Upper lobe of right lung (tissue), 1 donor: ENCODE data around the gene SNAPIN. TPM values are rescaled to one million over a fixed set of nuclear protein-coding genes. Genes with fewer than 3 reads are reported as not detected.

ENCODE experiments used
- ATAC-seq: fragments of 200-7000 bp; cut with Tn5 transposase; one replicate; pipeline ENCODE4 v1.9.1; 2020; ENCODE audit warnings: mild to moderate bottlenecking, moderate library complexity
- DNase-seq: peaks from one replicate; pipeline ENCODE4 v3.0.0-alpha.2; 2020
- H3K27ac ChIP-seq: fragments of 200-600 bp; one replicate; pipeline ENCODE4 v1.8.0; 2022
- H3K27me3 ChIP-seq: fragments of 200-600 bp; one replicate; pipeline ENCODE4 v1.8.0; 2022; ENCODE audit warnings: mild to moderate bottlenecking
- H3K36me3 ChIP-seq: fragments of 200-600 bp; one replicate; pipeline ENCODE4 v1.8.0; 2022
- H3K4me1 ChIP-seq: fragments of 200-600 bp; one replicate; pipeline ENCODE4 v1.8.0; 2022
- H3K4me3 ChIP-seq: fragments of 200-600 bp; one replicate; pipeline ENCODE4 v1.8.0; 2022; ENCODE audit warnings: mild to moderate bottlenecking
- H3K9me3 ChIP-seq: fragments of 200-600 bp; one replicate; pipeline ENCODE4 v1.8.0; 2022
- CTCF ChIP-seq: fragments of 200-600 bp; IDR thresholded peaks from one replicate; pipeline ENCODE4 v1.8.0; 2022; ENCODE audit warnings: antibody characterized with exemption
- intact Hi-C: fragments of 100-400 bp; cut with DNase I; formaldehyde crosslinking; loops from one replicate; pipeline ENCODE4 v1.11.0; 2022
- total RNA-seq: library from RNA; stranded (reverse); fragmentation: NEBNext Ultra II Directional; extraction: Animal tissue kit (Norgen Biotek cat#: 25700); gene quantifications from one replicate; pipeline ENCODE4 v1.2.1, GENCODE V29; 2021
- donor health status: DM: no; HTN: yes; CAD: no; lungs with severe emphysema.

Gene SNAPIN
- total RNA-seq, 1 donor from 2014 or later = 32.7 TPM

DNA sequence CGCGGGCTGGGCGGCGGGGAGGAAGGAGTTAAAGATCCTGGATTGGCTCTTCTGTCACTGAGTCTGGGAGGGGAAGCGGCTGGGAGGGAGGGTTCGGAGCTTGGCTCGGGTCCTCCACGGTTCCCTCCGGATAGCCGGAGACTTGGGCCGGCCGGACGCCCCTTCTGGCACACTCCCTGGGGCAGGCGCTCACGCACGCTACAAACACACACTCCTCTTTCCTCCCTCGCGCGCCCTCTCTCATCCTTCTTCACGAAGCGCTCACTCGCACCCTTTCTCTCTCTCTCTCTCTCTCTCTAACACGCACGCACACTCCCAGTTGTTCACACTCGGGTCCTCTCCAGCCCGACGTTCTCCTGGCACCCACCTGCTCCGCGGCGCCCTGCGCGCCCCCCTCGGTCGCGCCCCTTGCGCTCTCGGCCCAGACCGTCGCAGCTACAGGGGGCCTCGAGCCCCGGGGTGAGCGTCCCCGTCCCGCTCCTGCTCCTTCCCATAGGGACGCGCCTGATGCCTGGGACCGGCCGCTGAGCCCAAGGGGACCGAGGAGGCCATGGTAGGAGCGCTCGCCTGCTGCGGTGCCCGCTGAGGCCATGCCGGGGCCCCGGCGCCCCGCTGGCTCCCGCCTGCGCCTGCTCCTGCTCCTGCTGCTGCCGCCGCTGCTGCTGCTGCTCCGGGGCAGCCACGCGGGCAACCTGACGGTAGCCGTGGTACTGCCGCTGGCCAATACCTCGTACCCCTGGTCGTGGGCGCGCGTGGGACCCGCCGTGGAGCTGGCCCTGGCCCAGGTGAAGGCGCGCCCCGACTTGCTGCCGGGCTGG is 20.2 kb downstream of the SNAPIN start, which contains the start of gene NPR1:
Gene NPR1 (plus strand): TSS at position 170 of the 818 bp plus-strand sequence. CDS start 421 bp downstream, at position 591.
- Histone ChIP-seq H3K4me3 (peak within 1 kb of the TSS; percentile 67), H3K9me3 (no peaks in the 10 kb centered on the region), H3K4me1 (peaks cover 14% of the 10 kb centered on the region), H3K36me3 (no peaks in the 10 kb centered on the region), H3K27me3 (peaks cover 24% of the 10 kb centered on the region), H3K27ac (peak within 1 kb of the TSS; percentile 74)
- intact Hi-C loops = loop anchor here (5.0 kb wide), 2 partner anchors 69 to 94 kb away; no protein-coding TSS in a partner anchor
- ATAC-seq = peak; percentile 67
- peak; percentile 84 for DNase-seq
- no peak for TF ChIP-seq CTCF

DNA sequence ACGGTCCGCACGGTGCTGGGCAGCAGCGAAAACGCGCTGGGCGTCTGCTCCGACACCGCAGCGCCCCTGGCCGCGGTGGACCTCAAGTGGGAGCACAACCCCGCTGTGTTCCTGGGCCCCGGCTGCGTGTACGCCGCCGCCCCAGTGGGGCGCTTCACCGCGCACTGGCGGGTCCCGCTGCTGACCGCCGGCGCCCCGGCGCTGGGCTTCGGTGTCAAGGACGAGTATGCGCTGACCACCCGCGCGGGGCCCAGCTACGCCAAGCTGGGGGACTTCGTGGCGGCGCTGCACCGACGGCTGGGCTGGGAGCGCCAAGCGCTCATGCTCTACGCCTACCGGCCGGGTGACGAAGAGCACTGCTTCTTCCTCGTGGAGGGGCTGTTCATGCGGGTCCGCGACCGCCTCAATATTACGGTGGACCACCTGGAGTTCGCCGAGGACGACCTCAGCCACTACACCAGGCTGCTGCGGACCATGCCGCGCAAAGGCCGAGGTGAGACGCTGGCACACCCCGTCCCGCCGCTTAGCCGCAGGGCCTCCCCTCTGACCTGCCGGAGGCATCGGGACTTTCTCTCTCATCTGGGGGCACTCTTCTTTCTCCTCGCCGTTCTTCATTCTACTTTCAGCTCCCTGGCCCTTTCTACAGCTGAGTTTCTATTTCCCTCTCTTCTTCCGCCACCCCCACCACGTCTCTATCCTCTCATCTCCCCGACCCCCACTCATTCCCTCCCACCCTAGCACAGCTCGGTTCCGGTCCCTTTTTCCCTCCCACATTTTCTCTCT is 21.0 kb downstream of the SNAPIN start:
- peaks cover 24% of the 10 kb centered on the region for H3K27me3 ChIP-seq
- peak; percentile 63 for ATAC-seq
- DNase-seq = peak; percentile 74
- no peak for TF ChIP-seq CTCF
- H3K27ac ChIP-seq = peak overlapping the region; percentile 74
- H3K36me3 ChIP-seq = no peaks in the 10 kb centered on the region
- intact Hi-C loops = loop anchor here (5.0 kb wide), 2 partner anchors 68 to 93 kb away; no protein-coding TSS in a partner anchor
- H3K4me1 ChIP-seq = peaks cover 14% of the 10 kb centered on the region
- peak overlapping the region; percentile 67 for H3K4me3 ChIP-seq
- no peaks in the 10 kb centered on the region for H3K9me3 ChIP-seq

DNA sequence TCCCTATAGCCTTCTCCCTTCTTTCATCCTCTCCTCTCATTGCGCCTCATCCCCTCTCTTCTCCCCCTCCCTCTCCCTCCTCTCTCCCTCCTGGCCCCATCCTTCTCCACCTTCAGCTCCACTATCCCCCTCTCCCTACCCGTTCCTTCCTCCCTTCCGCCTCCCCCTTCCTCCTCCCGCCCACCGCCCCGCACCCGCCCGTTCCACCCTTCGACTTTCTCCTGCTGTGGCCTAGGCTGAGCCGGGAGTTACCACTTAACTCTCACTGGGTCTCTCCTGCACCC is 21.6 kb downstream of the SNAPIN start:
- H3K4me1 ChIP-seq = peaks cover 14% of the 10 kb centered on the region
- no peaks in the 10 kb centered on the region for H3K36me3 ChIP-seq
- DNase-seq = no peak
- no peak overlapping the region for H3K27ac ChIP-seq
- intact Hi-C loops = no loop called here
- peak overlapping the region; percentile 67 for H3K4me3 ChIP-seq
- H3K9me3 ChIP-seq = no peaks in the 10 kb centered on the region
- no peak for ATAC-seq
- no peak for TF ChIP-seq CTCF
- H3K27me3 ChIP-seq = peaks cover 24% of the 10 kb centered on the region

DNA sequence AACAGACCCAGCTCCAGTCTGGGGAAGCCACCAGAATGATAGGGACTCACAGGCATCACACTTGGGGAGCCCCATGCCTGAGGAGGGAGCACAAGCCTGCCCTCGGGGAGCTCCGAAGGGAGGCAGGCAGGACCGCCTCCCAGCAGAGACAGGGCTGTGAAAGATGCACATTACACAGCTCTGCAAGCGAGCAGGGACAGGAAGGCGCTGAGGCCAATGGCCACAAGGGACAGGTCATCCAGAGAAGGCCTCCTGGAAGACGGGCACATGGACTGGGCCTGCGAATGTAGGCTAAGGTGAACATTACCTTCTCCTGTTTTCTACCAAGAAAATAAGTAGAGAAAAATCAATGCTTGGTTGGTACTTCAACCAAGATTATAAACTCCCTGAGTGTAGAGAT is 24.2 kb downstream of the SNAPIN start:
- H3K4me1 ChIP-seq = peaks cover 10% of the 10 kb centered on the region
- no peak for TF ChIP-seq CTCF
- ATAC-seq = no peak
- H3K4me3 ChIP-seq = no peak overlapping the region
- H3K27me3 ChIP-seq = peaks cover 21% of the 10 kb centered on the region
- H3K27ac ChIP-seq = no peak overlapping the region
- no peaks in the 10 kb centered on the region for H3K36me3 ChIP-seq
- intact Hi-C loops = no loop called here
- H3K9me3 ChIP-seq = no peaks in the 10 kb centered on the region
- DNase-seq = peak; percentile 51

DNA sequence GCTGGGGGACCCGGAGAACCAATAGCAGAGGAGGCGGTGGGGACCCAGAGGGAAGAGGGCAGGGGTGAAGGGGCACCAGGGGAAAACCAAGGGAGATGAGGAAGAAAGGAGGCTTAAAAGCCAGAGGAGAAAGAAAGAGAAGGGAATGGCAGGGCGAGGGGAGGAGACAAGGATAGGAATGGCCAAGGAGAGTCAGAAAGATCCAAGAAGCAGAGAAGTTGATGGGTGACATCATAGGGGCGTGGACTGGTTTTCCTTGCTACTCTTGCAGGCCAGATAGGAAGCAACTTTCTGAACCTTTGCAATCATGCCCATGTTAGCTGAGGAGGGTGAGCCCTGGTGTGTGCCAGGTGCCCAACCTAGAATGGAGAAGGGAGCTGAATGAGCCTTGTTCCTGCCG is 25.4 kb downstream of the SNAPIN start:
- Histone ChIP-seq H3K27me3 (peaks cover 12% of the 10 kb centered on the region), H3K36me3 (no peaks in the 10 kb centered on the region), H3K4me3 (no peak overlapping the region), H3K27ac (no peak overlapping the region), H3K4me1 (no peaks in the 10 kb centered on the region), H3K9me3 (no peaks in the 10 kb centered on the region)
- intact Hi-C loops = no loop called here
- ATAC-seq (no peak), DNase-seq (no peak)
- TF ChIP-seq CTCF = no peak
